Uterus (tissue), 2 donors: ENCODE results near the gene DRC3.

Source experiments
- CTCF ChIP-seq, 4 experiments: fragments of 200-600 bp in 2 of 4; fragments of 450-650 bp in 2 of 4; sonication (generic) in 2 of 4; IDR thresholded peaks; one replicate each; pipeline ENCODE4 v1.5.1; 2016 to 2019; ENCODE audit warnings: antibody characterized with exemption in 4 of 4, mild to moderate bottlenecking in 2 of 4, moderate library complexity in 1 of 4
- POLR2A ChIP-seq, 2 donors: fragments of 450-650 bp; IDR thresholded peaks; one replicate each; pipeline ENCODE4 v1.6.1; 2016; ENCODE audit warnings: antibody characterized with exemption in 2 of 2, mild to moderate bottlenecking in 1 of 2, moderate library complexity in 1 of 2

GRCh38 chr17:17934214-17934613 lies 38.4 kb upstream of the DRC3 start:
- TF ChIP-seq CTCF (IDR thresholded peaks at IDR 0.05) (no peak), POLR2A (IDR thresholded peaks at IDR 0.05) (no peak)
